DND-41 (cell line): Measurements from ENCODE around the gene BRIP1.

Source experiments
- CTCF ChIP-seq: IDR thresholded peaks from 2 replicates; pipeline ENCODE4 v1.5.1; 2012; ENCODE audit warnings: borderline replicate concordance, low read length, moderate library complexity, mild to moderate bottlenecking; ENCODE audit not compliant: poor library complexity, severe bottlenecking; ENCODE audit errors: extremely low read depth
- EZH2 ChIP-seq: IDR thresholded peaks from 3 replicates; pipeline ENCODE4 v1.6.1; 2012; ENCODE audit warnings: borderline replicate concordance, low read depth, mild to moderate bottlenecking, moderate library complexity, low read length, inconsistent platforms; ENCODE audit not compliant: severe bottlenecking

GRCh38 chr17:61755078-61755477, 108.2 kb downstream of the BRIP1 start:
- TF ChIP-seq CTCF (no peak), EZH2 (no peak)
